Activated naive CD4-positive, alpha-beta T cell treated with Interleukin-2 at 50 U/mL for 16 hours (primary cell): ENCODE measurements around the gene LOXL1.

Source experiments
- DNase-seq: peaks from one replicate; pipeline ENCODE4 v3.0.0-alpha.2; 2020

Gene LOXL1

DNA sequence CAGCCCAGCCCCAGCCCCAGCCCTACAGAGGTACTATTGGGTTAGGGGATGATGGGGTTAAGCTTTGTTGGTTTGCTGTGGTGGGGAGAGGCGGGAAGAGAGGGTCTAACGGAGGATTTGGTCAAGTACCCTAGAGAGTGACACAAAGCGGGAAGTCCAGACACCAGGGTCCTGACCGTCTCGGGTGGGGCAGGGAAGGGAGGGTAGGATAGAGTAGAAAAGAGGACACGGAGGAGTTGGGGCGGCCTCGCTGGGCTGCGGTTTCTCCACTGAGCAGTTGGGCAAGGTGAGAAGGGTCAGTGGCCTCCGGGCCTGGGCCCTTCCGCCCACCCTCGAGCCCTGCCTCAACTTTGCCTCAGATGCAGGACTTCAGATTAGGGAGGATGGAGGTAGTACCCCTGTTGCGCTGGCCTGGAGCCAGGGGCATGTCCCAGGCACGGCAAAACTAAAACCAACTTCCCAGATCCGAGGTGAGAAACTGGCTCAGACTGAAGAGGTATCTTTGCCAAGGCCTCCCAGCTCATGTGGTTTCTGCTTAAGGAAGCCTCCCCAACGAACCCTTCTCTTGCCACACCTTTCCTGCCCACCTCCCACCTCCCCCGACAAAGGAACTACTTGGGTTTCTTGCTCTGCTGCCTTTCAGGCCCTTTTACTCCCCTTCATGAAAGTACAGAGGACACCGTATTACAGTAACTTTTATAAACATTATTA, 68.8 kb downstream of the LOXL1 start:
- no peak for DNase-seq

DNA sequence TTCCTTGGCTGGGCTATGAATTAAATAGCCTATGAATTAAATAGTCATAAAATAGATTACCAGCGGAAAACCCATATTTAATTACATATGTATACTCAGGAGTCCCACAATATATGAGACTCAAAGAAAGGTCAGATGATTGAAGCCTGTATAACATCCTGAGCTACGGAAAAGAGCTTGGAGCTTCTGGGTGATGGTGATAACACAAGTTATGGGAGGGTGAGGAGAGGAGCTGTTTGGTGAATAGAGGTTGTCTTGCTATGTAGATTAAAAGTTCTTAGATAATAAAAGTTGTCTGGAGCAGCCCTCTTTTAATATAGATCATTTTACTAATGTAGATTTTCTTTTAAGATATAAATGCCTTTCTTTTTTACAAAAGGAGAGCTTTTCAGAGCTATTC, 70.0 kb downstream of the LOXL1 start:
- DNase-seq, result no peak

DNA sequence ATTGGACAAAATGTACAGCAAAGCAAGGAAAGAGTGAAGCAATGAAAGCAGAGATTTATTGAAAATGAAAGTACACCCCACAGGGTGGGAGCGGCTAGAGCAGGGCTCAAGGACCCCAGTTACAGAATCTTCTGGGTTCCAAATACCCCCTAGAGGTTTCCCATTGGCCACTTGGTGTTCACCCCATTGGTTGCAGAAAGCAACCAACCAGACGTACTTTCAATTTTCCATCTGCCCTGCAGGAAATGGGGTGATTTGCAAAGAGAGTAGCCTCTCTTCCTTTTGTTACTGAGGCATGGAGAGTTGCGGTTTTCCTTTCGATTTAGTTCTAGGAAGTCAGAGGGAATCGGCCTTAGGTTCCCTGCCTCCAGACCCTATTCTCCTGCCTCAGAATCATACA, 70.7 kb downstream of the LOXL1 start:
- DNase-seq, result no peak

DNA sequence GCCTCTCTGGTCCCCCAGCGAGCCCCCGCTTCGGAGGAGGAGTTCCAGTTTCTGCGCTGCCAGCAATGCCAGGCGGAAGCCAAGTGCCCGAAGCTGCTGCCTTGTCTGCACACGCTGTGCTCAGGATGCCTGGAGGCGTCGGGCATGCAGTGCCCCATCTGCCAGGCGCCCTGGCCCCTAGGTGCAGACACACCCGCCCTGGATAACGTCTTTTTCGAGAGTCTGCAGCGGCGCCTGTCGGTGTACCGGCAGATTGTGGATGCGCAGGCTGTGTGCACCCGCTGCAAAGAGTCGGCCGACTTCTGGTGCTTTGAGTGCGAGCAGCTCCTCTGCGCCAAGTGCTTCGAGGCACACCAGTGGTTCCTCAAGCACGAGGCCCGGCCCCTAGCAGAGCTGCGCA, 71.7 kb downstream of the LOXL1 start:
- no peak for DNase-seq
